Mucosa of rectum (tissue), 2 donors: Measurements from ENCODE around the gene ING4.

Experiments
- H3K27ac ChIP-seq, 2 donors: one replicate each; pipeline ENCODE4 v1.7.0; 2013; ENCODE audit warnings: inconsistent platforms in 2 of 2, low read depth in 2 of 2, low read length in 2 of 2
- H3K27me3 ChIP-seq, 2 donors: one replicate each; pipeline ENCODE4 v1.7.0; 2013; ENCODE audit warnings: low read length in 2 of 2; ENCODE audit not compliant: control insufficient read depth in 2 of 2, insufficient read depth in 2 of 2
- H3K36me3 ChIP-seq, 2 donors: one replicate each; pipeline ENCODE4 v1.7.0; 2013; ENCODE audit warnings: low read length in 2 of 2; ENCODE audit not compliant: control insufficient read depth in 2 of 2, insufficient read depth in 2 of 2
- H3K4me1 ChIP-seq, 2 donors: one replicate each; pipeline ENCODE4 v1.7.0; 2013; ENCODE audit warnings: low read length in 2 of 2, mild to moderate bottlenecking in 1 of 2; ENCODE audit not compliant: control insufficient read depth in 2 of 2, insufficient read depth in 2 of 2
- H3K4me3 ChIP-seq, 2 donors: one replicate each; pipeline ENCODE4 v1.7.0; 2013; ENCODE audit warnings: low read length in 2 of 2
- H3K9ac ChIP-seq, 2 donors: one replicate each; pipeline ENCODE4 v1.7.0; 2013; ENCODE audit warnings: low read length in 2 of 2, low read depth in 1 of 2, mild to moderate bottlenecking in 1 of 2
- H3K9me3 ChIP-seq, 2 donors: one replicate each; pipeline ENCODE4 v1.7.0; 2013; ENCODE audit warnings: low read length in 2 of 2; ENCODE audit not compliant: control insufficient read depth in 2 of 2
- donor health status: healthy.
- donor health status: Normal muscosa, but diverticular disease.

Gene ING4

DNA sequence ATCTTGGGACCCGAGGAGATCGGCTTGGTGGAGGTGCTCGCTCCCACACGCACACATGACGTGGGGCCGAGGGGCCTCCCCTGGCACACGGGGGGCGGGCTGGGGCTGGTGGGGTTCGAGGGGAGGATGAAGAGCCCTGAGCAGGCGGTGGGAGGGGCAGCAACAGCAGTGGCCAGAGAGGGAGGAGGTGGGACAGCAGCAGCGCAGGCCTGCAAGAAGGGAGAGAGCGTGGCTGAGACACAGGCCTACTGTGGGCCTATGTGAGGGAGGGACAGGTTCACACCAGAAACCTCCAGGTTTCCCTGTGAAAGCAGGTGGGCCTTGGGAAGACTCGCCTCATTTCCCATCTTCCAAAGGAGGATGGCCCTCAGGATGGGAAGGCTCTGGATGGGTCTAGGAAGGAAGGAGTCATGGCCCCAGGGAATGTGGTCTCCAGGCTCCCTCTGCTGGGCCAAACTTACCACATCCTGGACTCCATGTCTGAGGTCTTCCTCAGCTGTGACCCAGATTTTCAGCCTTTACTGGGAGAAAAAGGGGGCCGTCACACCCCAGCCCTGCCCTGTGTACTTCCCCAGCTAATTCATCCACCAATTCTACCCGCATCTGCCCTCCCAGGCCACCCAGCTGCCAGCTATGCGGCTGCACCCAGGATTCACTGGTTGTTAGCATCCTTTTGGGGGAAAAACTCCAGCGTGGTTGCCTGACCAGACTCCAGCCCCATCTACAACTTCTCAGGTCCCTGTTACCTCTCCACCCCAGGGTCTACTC lies 34.8 kb upstream of the ING4 start:
- no peak overlapping the region for H3K9ac ChIP-seq
- H3K36me3 ChIP-seq = no peaks in the 10 kb centered on the region
- H3K4me3 ChIP-seq = no peak overlapping the region
- H3K27me3 ChIP-seq = peaks cover 25 to 31% of the 10 kb centered on the region in 2 donors
- H3K27ac ChIP-seq = no peak overlapping the region
- no peaks in the 10 kb centered on the region for H3K9me3 ChIP-seq
- peaks cover 0 to 4% of the 10 kb centered on the region in 2 donors for H3K4me1 ChIP-seq

DNA sequence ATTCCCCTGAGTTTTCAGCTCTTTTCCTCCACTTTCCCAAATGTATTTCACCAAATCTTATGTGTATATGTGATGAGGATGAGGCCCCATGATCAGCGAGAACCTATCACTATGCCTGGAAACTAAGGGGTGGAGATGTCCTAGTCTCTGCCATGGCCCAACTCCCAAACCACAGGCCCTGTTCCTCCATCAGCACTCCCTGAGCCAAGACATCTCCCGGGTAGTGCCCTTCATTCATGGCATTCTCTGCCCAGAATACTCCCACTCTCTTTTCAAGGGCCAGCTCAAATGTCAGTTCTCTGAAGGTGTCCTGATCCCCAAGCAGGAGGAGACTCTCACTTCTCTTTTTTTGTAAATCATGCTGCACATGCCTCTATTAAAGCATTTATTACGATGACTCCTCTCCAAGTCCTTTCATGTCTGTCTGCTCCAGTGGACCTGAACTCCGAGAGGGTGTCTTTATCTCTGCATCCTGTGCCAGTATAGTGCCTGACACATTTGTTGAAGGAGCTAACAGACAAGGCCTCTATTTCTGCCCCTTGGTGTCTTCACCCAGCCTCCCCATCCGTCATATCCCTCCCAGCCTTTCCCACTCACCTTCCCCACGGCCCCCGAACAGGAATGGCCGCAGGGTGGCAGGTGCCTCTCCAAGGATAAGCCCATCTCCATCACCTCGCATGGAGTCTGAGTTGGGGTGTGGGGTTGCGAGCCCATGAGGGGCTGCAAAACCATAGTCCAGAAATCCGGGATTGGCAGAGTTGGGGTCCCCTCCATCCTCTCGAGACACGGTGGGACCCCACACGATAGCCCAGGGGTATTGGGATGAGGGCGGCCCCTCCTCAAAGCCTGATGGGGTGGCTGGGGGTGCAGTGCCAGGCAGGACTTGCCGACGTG lies 34.0 kb upstream of the ING4 start:
- H3K9me3 ChIP-seq = no peaks in the 10 kb centered on the region
- peaks cover 25 to 31% of the 10 kb centered on the region in 2 donors for H3K27me3 ChIP-seq
- H3K36me3 ChIP-seq = no peaks in the 10 kb centered on the region
- peaks cover 0 to 4% of the 10 kb centered on the region in 2 donors for H3K4me1 ChIP-seq
- no peak overlapping the region for H3K27ac ChIP-seq
- H3K4me3 ChIP-seq = no peak overlapping the region
- H3K9ac ChIP-seq = no peak overlapping the region

GRCh38 chr12:6695313-6696045 lies 32.6 kb upstream of the ING4 start:
- no peak overlapping the region for H3K27ac ChIP-seq
- no peaks in the 10 kb centered on the region for H3K9me3 ChIP-seq
- H3K9ac ChIP-seq = no peak overlapping the region
- H3K4me1 ChIP-seq = peaks cover 0 to 3% of the 10 kb centered on the region in 2 donors
- no peaks in the 10 kb centered on the region for H3K36me3 ChIP-seq
- H3K4me3 ChIP-seq = no peak overlapping the region
- H3K27me3 ChIP-seq = peaks cover 14 to 19% of the 10 kb centered on the region in 2 donors

GRCh38 chr12:6694701-6695100 lies 31.8 kb upstream of the ING4 start:
- no peak overlapping the region for H3K27ac ChIP-seq
- H3K9me3 ChIP-seq = no peaks in the 10 kb centered on the region
- no peaks in the 10 kb centered on the region for H3K36me3 ChIP-seq
- no peak overlapping the region for H3K9ac ChIP-seq
- peaks cover 13 to 15% of the 10 kb centered on the region in 2 donors for H3K27me3 ChIP-seq
- no peak overlapping the region for H3K4me3 ChIP-seq
- peaks cover 6 to 11% of the 10 kb centered on the region in 2 donors for H3K4me1 ChIP-seq

GRCh38 chr12:6693832-6694355 lies 31.0 kb upstream of the ING4 start:
- Histone ChIP-seq H3K36me3 (no peaks in the 10 kb centered on the region), H3K4me1 (peaks cover 6 to 12% of the 10 kb centered on the region in 2 donors), H3K4me3 (no peak overlapping the region), H3K27me3 (peaks cover 6 to 9% of the 10 kb centered on the region in 2 donors), H3K9ac (no peak overlapping the region), H3K27ac (no peak overlapping the region), H3K9me3 (no peaks in the 10 kb centered on the region)

DNA sequence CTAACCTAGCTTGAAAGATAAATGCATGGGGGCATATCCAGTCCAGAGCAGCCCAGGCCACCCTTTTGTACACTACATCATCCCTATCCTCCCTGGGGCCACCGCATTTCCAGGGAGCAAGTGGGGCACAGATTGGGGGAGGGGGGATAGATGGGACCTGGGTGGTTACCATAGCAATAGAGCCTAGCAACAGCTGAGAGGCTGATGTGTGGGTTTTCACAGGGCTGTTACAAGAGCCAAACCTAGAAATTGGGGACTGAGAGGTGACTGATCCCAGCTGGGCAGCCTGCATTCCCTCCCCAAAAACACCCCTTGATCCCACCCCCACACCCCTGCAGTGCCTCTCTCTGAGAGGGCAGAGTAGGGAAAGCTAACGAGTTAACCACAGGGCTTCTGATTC lies 30.0 kb upstream of the ING4 start:
- Histone ChIP-seq H3K4me1 (peaks cover 14 to 19% of the 10 kb centered on the region in 2 donors), H3K4me3 (no peak overlapping the region), H3K27me3 (peaks cover 3 to 9% of the 10 kb centered on the region in 2 donors), H3K9ac (no peak overlapping the region), H3K27ac (no peak overlapping the region), H3K9me3 (no peaks in the 10 kb centered on the region), H3K36me3 (no peaks in the 10 kb centered on the region)

GRCh38 chr12:6691473-6691872 lies 28.6 kb upstream of the ING4 start:
- Histone ChIP-seq H3K27me3 (peaks cover 0 to 5% of the 10 kb centered on the region in 2 donors), H3K36me3 (peaks cover 0 to under 1% of the 10 kb centered on the region in 2 donors), H3K4me1 (peaks cover 24 to 26% of the 10 kb centered on the region in 2 donors), H3K9me3 (no peaks in the 10 kb centered on the region), H3K9ac (no peak overlapping the region), H3K27ac (no peak overlapping the region), H3K4me3 (no peak overlapping the region)

- Histone ChIP-seq H3K27ac (peak within 1 kb of the TSS; percentile 92 to 97), H3K27me3 (peaks cover 0 to 3% of the 10 kb centered on the region in 2 donors), H3K9ac (peak within 1 kb of the TSS; percentile 91 to 94), H3K4me3 (peak within 1 kb of the TSS; percentile 95 to 98), H3K4me1 (peaks cover 26 to 27% of the 10 kb centered on the region in 2 donors), H3K9me3 (no peaks in the 10 kb centered on the region), H3K36me3 (peaks cover 0 to 14% of the 10 kb centered on the region in 2 donors)
Observed at GRCh38 chr12:6688999-6689882, 26.3 kb upstream of the ING4 start, which contains the start of gene ZNF384. ZNF384 (minus strand) TSS chr12:6689375; CDS start chr12:6679520, 9,855 bp downstream.

GRCh38 chr12:6688543-6688998 lies 25.7 kb upstream of the ING4 start:
- Histone ChIP-seq H3K4me3 (peak overlapping the region; percentile 95 to 98), H3K9me3 (no peaks in the 10 kb centered on the region), H3K4me1 (peaks cover 26 to 27% of the 10 kb centered on the region in 2 donors), H3K36me3 (peaks cover 0 to 14% of the 10 kb centered on the region in 2 donors), H3K27ac (peak overlapping the region; percentile 92 to 97), H3K27me3 (no peaks in the 10 kb centered on the region), H3K9ac (peak overlapping the region; percentile 91 to 94)
